H9 (cell line): ENCODE results near the gene SECISBP2. TPM values are rescaled to one million over a fixed set of nuclear protein-coding genes. Genes with fewer than 3 reads are reported as not detected.

Source experiments
- DNase-seq: peaks from one replicate; pipeline ENCODE4 v3.0.0-alpha.2; 2017
- H2AFZ ChIP-seq: one replicate; pipeline ENCODE4 v1.6.1; 2013; ENCODE audit warnings: mild to moderate bottlenecking, low read length, control low read depth, moderate library complexity
- H2AK5ac ChIP-seq: 2 replicates; pipeline ENCODE4 v1.6.1; 2013; ENCODE audit warnings: low read length, control low read depth, mixed read lengths; ENCODE audit not compliant: insufficient read length
- H2BK120ac ChIP-seq: one replicate; pipeline ENCODE4 v1.6.1; 2013; ENCODE audit warnings: low read depth, mild to moderate bottlenecking, low read length, control low read depth, inconsistent platforms; ENCODE audit not compliant: poor library complexity, severe bottlenecking
- H2BK12ac ChIP-seq: 2 replicates; pipeline ENCODE4 v1.6.1; 2013; ENCODE audit warnings: low read length, control low read depth, mixed read lengths, low read depth; ENCODE audit not compliant: insufficient read length
- H2BK15ac ChIP-seq: 2 replicates; pipeline ENCODE4 v1.6.1; 2013; ENCODE audit warnings: low read depth, low read length, control low read depth
- H2BK20ac ChIP-seq: one replicate; pipeline ENCODE4 v1.6.1; 2013; ENCODE audit warnings: low read depth, mild to moderate bottlenecking, low read length, control low read depth, inconsistent platforms; ENCODE audit not compliant: poor library complexity, severe bottlenecking
- H2BK5ac ChIP-seq: 2 replicates; pipeline ENCODE4 v1.6.1; 2013; ENCODE audit warnings: low read length, control low read depth, mixed read lengths; ENCODE audit not compliant: insufficient read length
- H3K14ac ChIP-seq: 2 replicates; pipeline ENCODE4 v1.6.1; 2013; ENCODE audit warnings: low read length, control low read depth; ENCODE audit not compliant: insufficient read depth
- H3K18ac ChIP-seq: 2 replicates; pipeline ENCODE4 v1.6.1; 2013; ENCODE audit warnings: low read depth, mild to moderate bottlenecking, mixed read lengths, low read length, control low read depth; ENCODE audit not compliant: insufficient read length
- H3K23ac ChIP-seq: 2 replicates; pipeline ENCODE4 v1.6.1; 2013; ENCODE audit warnings: low read length, control low read depth, mixed read lengths, low read depth; ENCODE audit not compliant: insufficient read length
- H3K23me2 ChIP-seq: 2 replicates; pipeline ENCODE4 v1.6.1; 2013; ENCODE audit warnings: low read depth, mild to moderate bottlenecking, mixed read lengths, low read length, control low read depth; ENCODE audit not compliant: insufficient read length, poor library complexity, severe bottlenecking
- H3K27ac ChIP-seq: 2 replicates; pipeline ENCODE4 v1.5.1; 2013; ENCODE audit warnings: low read length, control low read depth, mixed read lengths, low read depth; ENCODE audit not compliant: insufficient read length
- H3K27me3 ChIP-seq: 2 replicates; pipeline ENCODE4 v1.6.1; 2013; ENCODE audit warnings: low read length, control low read depth, inconsistent platforms; ENCODE audit not compliant: insufficient read depth
- H3K4ac ChIP-seq: 2 replicates; pipeline ENCODE4 v1.6.1; 2013; ENCODE audit warnings: low read depth, mild to moderate bottlenecking, control low read depth, inconsistent platforms, low read length, moderate library complexity
- H3K4me1 ChIP-seq: 2 replicates; pipeline ENCODE4 v1.6.1; 2013; ENCODE audit warnings: low read length, control low read depth, inconsistent platforms; ENCODE audit not compliant: insufficient read depth
- H3K4me2 ChIP-seq: 2 replicates; pipeline ENCODE4 v1.6.1; 2013; ENCODE audit warnings: low read length, control low read depth, mixed read lengths; ENCODE audit not compliant: insufficient read length, insufficient read depth
- H3K56ac ChIP-seq: 2 replicates; pipeline ENCODE4 v1.6.1; 2013; ENCODE audit warnings: low read depth, mild to moderate bottlenecking, mixed read lengths, low read length, control low read depth; ENCODE audit not compliant: insufficient read length
- H3K79me1 ChIP-seq: 2 replicates; pipeline ENCODE4 v1.6.1; 2013; ENCODE audit warnings: low read depth, mild to moderate bottlenecking, moderate library complexity, low read length, control low read depth, inconsistent platforms; ENCODE audit not compliant: insufficient read depth, poor library complexity, severe bottlenecking
- H3K79me2 ChIP-seq: 2 replicates; pipeline ENCODE4 v1.6.1; 2013; ENCODE audit warnings: low read length, control low read depth, inconsistent platforms; ENCODE audit not compliant: insufficient read depth
- H3K9ac ChIP-seq: 2 replicates; pipeline ENCODE4 v1.6.1; 2013; ENCODE audit warnings: low read length, control low read depth, mixed read lengths; ENCODE audit not compliant: insufficient read length; ENCODE audit errors: extremely low read depth
- H3K9me3 ChIP-seq: one replicate; pipeline ENCODE4 v1.6.1; 2013; ENCODE audit warnings: low read depth, low read length, inconsistent platforms; ENCODE audit not compliant: control insufficient read depth
- H3T11ph ChIP-seq: one replicate; pipeline ENCODE4 v1.6.1; 2013; ENCODE audit warnings: mild to moderate bottlenecking, low read length, control low read depth, inconsistent platforms
- H4K20me1 ChIP-seq: one replicate; pipeline ENCODE4 v1.6.1; 2013; ENCODE audit not compliant: control insufficient read depth, insufficient read length, insufficient read depth
- H4K5ac ChIP-seq: 2 replicates; pipeline ENCODE4 v1.6.1; 2013; ENCODE audit warnings: low read depth, mild to moderate bottlenecking, mixed read lengths, low read length, control low read depth; ENCODE audit not compliant: insufficient read length
- H4K8ac ChIP-seq: replicated peaks from 2 replicates; pipeline ENCODE4 v1.6.1; 2013; ENCODE audit warnings: low read length, control low read depth, mixed read lengths, low read depth; ENCODE audit not compliant: insufficient read length
- H4K91ac ChIP-seq: 2 replicates; pipeline ENCODE4 v1.6.1; 2013; ENCODE audit warnings: low read depth, mild to moderate bottlenecking, moderate library complexity, mixed read lengths, low read length, control low read depth; ENCODE audit not compliant: insufficient read length
- H3K27ac Mint-ChIP-seq, 3 experiments: 2 replicates in 2 of 3; 3 replicates in 1 of 3; pipeline ENCODE4 v1.8.0; 2020 to 2021; ENCODE audit warnings: mixed read lengths in 3 of 3, mild to moderate bottlenecking in 1 of 3, moderate library complexity in 1 of 3
- H3K27me3 Mint-ChIP-seq: 2 replicates; pipeline ENCODE4 v1.8.0; 2021; ENCODE audit warnings: low read depth, mild to moderate bottlenecking, moderate library complexity, mixed read lengths
- H3K36me3 Mint-ChIP-seq, 3 experiments: 2 replicates in 2 of 3; 3 replicates in 1 of 3; pipeline ENCODE4 v1.8.0; 2020 to 2021; ENCODE audit warnings: low read depth in 3 of 3, mixed read lengths in 3 of 3; ENCODE audit not compliant: insufficient read depth in 1 of 3
- H3K4me1 Mint-ChIP-seq, 2 experiments: 2 replicates each; pipeline ENCODE4 v1.8.0; 2020; ENCODE audit warnings: mixed read lengths in 2 of 2
- H3K4me3 Mint-ChIP-seq, 2 experiments: 2 replicates in 1 of 2; 3 replicates in 1 of 2; pipeline ENCODE4 v1.8.0; 2020 to 2021; ENCODE audit warnings: mild to moderate bottlenecking in 2 of 2, mixed read lengths in 2 of 2, moderate library complexity in 1 of 2
- H3K9me3 Mint-ChIP-seq, 2 experiments: 2 replicates in 1 of 2; 3 replicates in 1 of 2; pipeline ENCODE4 v1.8.0; 2020; ENCODE audit warnings: mild to moderate bottlenecking in 2 of 2, mixed read lengths in 2 of 2, moderate library complexity in 1 of 2
- CTCF ChIP-seq: fragments of 200-600 bp; sonication (generic); conservative IDR thresholded peaks from 3 replicates; pipeline ENCODE4 v1.8.0; 2021; ENCODE audit warnings: antibody characterized with exemption, mild to moderate bottlenecking
- WGBS: extraction: QIAGEN DNeasy Blood & Tissue Kit; methylation state at CpG from one replicate; pipeline ENCODE4 v1.1.7; 2013; ENCODE audit warnings: missing lambda C conversion rate, low lambda C conversion rate, mixed read lengths; ENCODE audit not compliant: insufficient read length; ENCODE audit errors: extremely low coverage; 5-methylcytosine and 5-hydroxymethylcytosine counted together
- total RNA-seq: library from RNA; stranded (reverse); gene quantifications from 2 replicates; pipeline ENCODE4 v1.2.1, GENCODE V29; 2021

SECISBP2 gene
- total RNA-seq, 1 experiment from 2014 or later, result 62.7 TPM

DNA sequence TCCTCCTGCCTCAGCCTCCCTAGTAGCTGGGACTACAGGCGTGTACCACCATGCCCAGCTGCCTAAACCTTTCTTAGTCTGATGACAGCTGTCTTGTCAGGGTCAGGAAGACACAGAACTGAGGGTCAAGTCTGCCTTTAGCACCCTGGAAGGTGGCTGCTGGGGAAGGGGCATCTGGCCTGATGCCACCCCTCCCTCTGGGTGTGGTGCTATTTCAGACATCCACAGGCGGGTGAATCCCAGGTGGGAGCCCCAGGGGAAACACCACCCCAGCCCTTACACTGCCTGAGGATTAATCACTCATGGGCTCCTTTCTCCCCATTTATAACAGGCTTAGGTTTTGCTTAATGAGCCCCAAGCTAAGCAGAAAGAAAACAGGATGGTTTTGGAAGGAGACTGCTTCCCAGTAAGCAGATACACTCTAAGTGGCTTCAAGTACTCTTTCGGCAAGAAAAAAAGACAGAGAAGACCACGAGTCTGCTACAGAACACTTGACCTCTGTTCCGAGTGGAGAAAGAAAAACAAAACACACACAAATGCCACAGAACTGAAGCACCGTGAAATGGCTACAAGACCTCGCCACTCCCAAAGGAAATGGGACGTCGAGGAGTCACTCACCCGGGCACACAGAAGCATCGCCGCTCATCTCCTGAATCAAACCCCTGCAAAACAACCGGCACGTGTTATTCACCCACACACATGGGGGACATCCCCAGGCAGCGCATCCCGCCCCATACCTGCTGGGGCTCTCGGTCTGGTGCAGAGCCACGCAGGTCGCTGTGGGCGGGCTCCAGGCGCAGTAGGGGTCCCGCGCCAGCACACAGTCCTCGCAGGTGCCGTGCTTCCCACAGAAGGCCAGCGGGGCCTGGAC, 62.4 kb downstream of the SECISBP2 start:
- Histone ChIP-seq H3K9ac (no peak overlapping the region), H2BK15ac (no peak overlapping the region), H2AK5ac (no peak overlapping the region), H3K79me2 (no peaks in the 10 kb centered on the region), H3K4ac (no peak overlapping the region), H4K91ac (no peak overlapping the region), H2AFZ (no peak overlapping the region), H3K9me3 (no peaks in the 10 kb centered on the region), H3K79me1 (no peaks in the 10 kb centered on the region), H3K4me2 (no peak overlapping the region), H3K14ac (no peak overlapping the region), H2BK12ac (no peak overlapping the region), H3K23ac (no peak overlapping the region), H2BK5ac (no peak overlapping the region), H4K8ac (no peak overlapping the region), H3K4me1 (no peaks in the 10 kb centered on the region), H3K27me3 (no peaks in the 10 kb centered on the region), H2BK20ac (no peak overlapping the region), H3T11ph (no peak overlapping the region), H3K23me2 (no peaks in the 10 kb centered on the region), H2BK120ac (no peak overlapping the region), H3K56ac (no peak overlapping the region), H4K20me1 (no peaks in the 10 kb centered on the region), H3K27ac (no peak overlapping the region), H3K18ac (no peak overlapping the region), H4K5ac (no peak overlapping the region)
- TF ChIP-seq CTCF, result no peak
- no peaks in the 10 kb centered on the region for H3K27me3 Mint-ChIP-seq
- H3K27ac Mint-ChIP-seq, result peak overlapping the region in 2 of 3 experiments; percentile 16 to 24; a peak in 2 of 7 replicates
- no CpG with 5 or more reads among the region's 26 CpGs for WGBS
- no peaks in the 10 kb centered on the region for H3K9me3 Mint-ChIP-seq
- peaks cover 3% of the 10 kb centered on the region in 2 experiments; a peak in 2 of 4 replicates for H3K4me1 Mint-ChIP-seq
- no peak for DNase-seq
- H3K36me3 Mint-ChIP-seq, result peaks cover 15 to 76% (median 73%) of the 10 kb centered on the region in 3 experiments; a peak in 6 of 7 replicates
- no peak overlapping the region for H3K4me3 Mint-ChIP-seq
